Neural cell (in vitro differentiated cells): ENCODE measurements around the gene CYP20A1. TPM values are rescaled to one million over a fixed set of nuclear protein-coding genes. Genes with fewer than 3 reads are reported as not detected.

Experiments used
- H2AFZ ChIP-seq: fragments of 200-600, 300-800 bp; sonication (generic), shearing (Covaris generic); 2 replicates; pipeline ENCODE4 v1.6.0; 2014; ENCODE audit warnings: low read depth, mild to moderate bottlenecking, antibody characterized with exemption, low read length, moderate library complexity
- H3F3A ChIP-seq: fragments of 200-600 bp; shearing (Covaris generic); 2 replicates; pipeline ENCODE4 v1.6.1; 2016; ENCODE audit warnings: mild to moderate bottlenecking, moderate library complexity, mixed read lengths, antibody characterized with exemption, low read length; ENCODE audit not compliant: insufficient read depth, poor library complexity, severe bottlenecking
- H3K27ac ChIP-seq: fragments of 200-600, 300-800 bp; sonication (generic), shearing (Covaris generic); 2 replicates; pipeline ENCODE4 v1.5.1; 2014; ENCODE audit warnings: mild to moderate bottlenecking, low read length, moderate library complexity
- H3K27me3 ChIP-seq: fragments of 300-800, 200-600 bp; sonication (generic), shearing (Covaris generic); 2 replicates; pipeline ENCODE4 v1.6.0; 2014; ENCODE audit warnings: mild to moderate bottlenecking, low read depth, low read length, moderate library complexity; ENCODE audit not compliant: insufficient read depth
- H3K36me3 ChIP-seq: fragments of 300-800, 200-600 bp; sonication (generic), shearing (Covaris generic); 2 replicates; pipeline ENCODE4 v1.5.1; 2014; ENCODE audit warnings: mild to moderate bottlenecking, antibody characterized with exemption, low read length, moderate library complexity; ENCODE audit not compliant: insufficient read depth
- H3K4me2 ChIP-seq: fragments of 300-800, 200-600 bp; sonication (generic), shearing (Covaris generic); 2 replicates; pipeline ENCODE4 v1.6.0; 2014; ENCODE audit warnings: mild to moderate bottlenecking, low read length
- H3K4me3 ChIP-seq: fragments of 300-800, 200-600 bp; sonication (generic), shearing (Covaris generic); 2 replicates; pipeline ENCODE4 v1.5.1; 2014; ENCODE audit warnings: mild to moderate bottlenecking, low read length, moderate library complexity
- H3K79me2 ChIP-seq: fragments of 200-600 bp; shearing (Covaris generic); replicated peaks from 2 replicates; pipeline ENCODE4 v1.6.0; 2014; ENCODE audit warnings: mild to moderate bottlenecking, low read length, moderate library complexity; ENCODE audit not compliant: insufficient read depth
- H3K9ac ChIP-seq: fragments of 300-800, 200-600 bp; sonication (generic), shearing (Covaris generic); 2 replicates; pipeline ENCODE4 v1.6.1; 2016; ENCODE audit warnings: mild to moderate bottlenecking, low read length, mixed read lengths
- H3K9me2 ChIP-seq: fragments of 200-600 bp; shearing (Covaris generic); 2 replicates; pipeline ENCODE4 v1.6.1; 2016; ENCODE audit warnings: mild to moderate bottlenecking, low read length, mixed read lengths; ENCODE audit not compliant: insufficient read depth
- H3K9me3 ChIP-seq: fragments of 200-600, 300-800 bp; sonication (generic), shearing (Covaris generic); 2 replicates; pipeline ENCODE4 v1.6.1; 2016; ENCODE audit warnings: mild to moderate bottlenecking, mixed run types, low read length, moderate library complexity, mixed read lengths
- H4K20me1 ChIP-seq: fragments of 200-600 bp; shearing (Covaris generic); 2 replicates; pipeline ENCODE4 v1.6.1; 2016; ENCODE audit warnings: mild to moderate bottlenecking, mixed run types; ENCODE audit not compliant: insufficient read depth
- EP300 ChIP-seq: fragments of 450-650 bp; conservative IDR thresholded peaks from 2 replicates; pipeline ENCODE4 v1.6.1; 2014; ENCODE audit warnings: antibody characterized with exemption, mild to moderate bottlenecking, moderate library complexity; ENCODE audit not compliant: poor library complexity, severe bottlenecking
- EZH2 ChIP-seq: fragments of 200-600, 300-800 bp; shearing (Covaris generic), sonication (generic); IDR thresholded peaks from 2 replicates; pipeline ENCODE4 v1.6.1; 2014; ENCODE audit warnings: antibody characterized with exemption, low read length, borderline replicate concordance, mild to moderate bottlenecking; ENCODE audit not compliant: insufficient read depth, poor library complexity, severe bottlenecking
- MXI1 ChIP-seq: fragments of 450-650 bp; conservative IDR thresholded peaks from 2 replicates; pipeline ENCODE4 v1.6.1; 2014; ENCODE audit warnings: antibody characterized with exemption, mild to moderate bottlenecking; ENCODE audit not compliant: poor library complexity, severe bottlenecking
- POLR2AphosphoS5 ChIP-seq: IDR thresholded peaks from 2 replicates; pipeline ENCODE4 v1.6.1; 2012
- RAD21 ChIP-seq: fragments of 450-650 bp; conservative IDR thresholded peaks from 2 replicates; pipeline ENCODE4 v1.6.1; 2014; ENCODE audit warnings: antibody characterized with exemption, mild to moderate bottlenecking, moderate library complexity
- REST ChIP-seq: IDR thresholded peaks from 2 replicates; pipeline ENCODE4 v1.6.1; 2012; ENCODE audit warnings: borderline replicate concordance
- polyA plus RNA-seq: library from polyadenylated mRNA; depleted of rRNA; stranded (reverse); fragments of >200 nt; gene quantifications from 2 replicates; pipeline ENCODE4 v1.2.3, GENCODE V29; 2014
- TF ChIP-seq, protein P1 (sequence below): fragments of 450-650 bp; IDR thresholded peaks from 2 replicates; pipeline ENCODE4 v1.5.1; 2014; ENCODE audit warnings: antibody characterized with exemption, mild to moderate bottlenecking, moderate library complexity; ENCODE audit not compliant: poor library complexity, severe bottlenecking

CYP20A1 gene
- polyA plus RNA-seq, 1 donor from 2014 or later, result 12.9 TPM

- TF ChIP-seq REST, result no peak
- no peak for TF ChIP-seq EZH2
These were observed 43.3 kb upstream of the CYP20A1 start (continued) for GRCh38 chr2:203195331-203196036.

DNA sequence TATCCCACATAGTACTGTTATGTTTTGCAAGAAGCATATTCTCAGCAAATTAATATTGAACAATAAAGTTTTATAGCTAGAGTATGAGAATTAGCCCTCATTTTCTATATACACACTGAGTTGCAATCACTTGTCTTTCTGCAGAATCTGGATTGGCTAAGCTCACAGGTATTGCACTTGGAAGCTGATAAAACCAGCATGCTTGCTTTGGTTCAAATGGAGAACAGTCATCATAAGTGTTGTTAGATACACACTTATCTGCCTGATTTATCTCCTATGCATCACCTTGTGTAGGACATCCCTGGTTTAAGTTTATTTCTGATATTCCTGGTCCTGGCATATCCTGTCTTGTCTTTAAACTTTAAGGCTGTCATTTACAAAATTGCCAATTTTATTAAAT is 38.0 kb upstream of the CYP20A1 start:
- Histone ChIP-seq H3F3A (no peaks in the 10 kb centered on the region), H3K9me3 (no peaks in the 10 kb centered on the region), H3K36me3 (no peaks in the 10 kb centered on the region), H3K4me2 (no peak overlapping the region), H3K27ac (no peak overlapping the region), H4K20me1 (no peaks in the 10 kb centered on the region), H3K27me3 (no peaks in the 10 kb centered on the region), H3K9me2 (no peaks in the 10 kb centered on the region), H3K4me3 (no peak overlapping the region), H3K79me2 (no peaks in the 10 kb centered on the region), H3K9ac (no peak overlapping the region), H2AFZ (no peak overlapping the region)
- TF ChIP-seq MXI1 (no peak), EP300 (no peak), EZH2 (no peak)
- TF ChIP-seq, protein P1, sequence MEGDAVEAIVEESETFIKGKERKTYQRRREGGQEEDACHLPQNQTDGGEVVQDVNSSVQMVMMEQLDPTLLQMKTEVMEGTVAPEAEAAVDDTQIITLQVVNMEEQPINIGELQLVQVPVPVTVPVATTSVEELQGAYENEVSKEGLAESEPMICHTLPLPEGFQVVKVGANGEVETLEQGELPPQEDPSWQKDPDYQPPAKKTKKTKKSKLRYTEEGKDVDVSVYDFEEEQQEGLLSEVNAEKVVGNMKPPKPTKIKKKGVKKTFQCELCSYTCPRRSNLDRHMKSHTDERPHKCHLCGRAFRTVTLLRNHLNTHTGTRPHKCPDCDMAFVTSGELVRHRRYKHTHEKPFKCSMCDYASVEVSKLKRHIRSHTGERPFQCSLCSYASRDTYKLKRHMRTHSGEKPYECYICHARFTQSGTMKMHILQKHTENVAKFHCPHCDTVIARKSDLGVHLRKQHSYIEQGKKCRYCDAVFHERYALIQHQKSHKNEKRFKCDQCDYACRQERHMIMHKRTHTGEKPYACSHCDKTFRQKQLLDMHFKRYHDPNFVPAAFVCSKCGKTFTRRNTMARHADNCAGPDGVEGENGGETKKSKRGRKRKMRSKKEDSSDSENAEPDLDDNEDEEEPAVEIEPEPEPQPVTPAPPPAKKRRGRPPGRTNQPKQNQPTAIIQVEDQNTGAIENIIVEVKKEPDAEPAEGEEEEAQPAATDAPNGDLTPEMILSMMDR, result no peak

GRCh38 chr2:203201426-203201825 is 37.4 kb upstream of the CYP20A1 start:
- Histone ChIP-seq H3F3A (no peaks in the 10 kb centered on the region), H3K79me2 (no peaks in the 10 kb centered on the region), H4K20me1 (no peaks in the 10 kb centered on the region), H3K27me3 (no peaks in the 10 kb centered on the region), H3K4me2 (no peak overlapping the region), H3K9ac (no peak overlapping the region), H3K9me3 (no peaks in the 10 kb centered on the region), H3K4me3 (no peak overlapping the region), H3K9me2 (no peaks in the 10 kb centered on the region), H2AFZ (no peak overlapping the region), H3K27ac (no peak overlapping the region), H3K36me3 (no peaks in the 10 kb centered on the region)
- TF ChIP-seq RAD21, result no peak
- no peak for TF ChIP-seq REST
- no peak for TF ChIP-seq POLR2AphosphoS5
- no peak for TF ChIP-seq EP300
